SU-DHL-6 (cell line): ENCODE results near the gene AMBP.

Experiments used
- H2AFZ ChIP-seq: fragments of 200-600 bp; sonication (generic); 2 replicates; pipeline ENCODE4 v1.6.1; 2014; ENCODE audit warnings: low read depth, mild to moderate bottlenecking, moderate library complexity, mixed read lengths, antibody characterized with exemption, low read length; ENCODE audit not compliant: severe bottlenecking
- H3F3A ChIP-seq: fragments of 200-600 bp; shearing (Covaris generic); 2 replicates; pipeline ENCODE4 v1.6.0; 2016; ENCODE audit warnings: antibody characterized with exemption, mild to moderate bottlenecking; ENCODE audit not compliant: insufficient read depth
- H3K27ac ChIP-seq: fragments of 200-600 bp; sonication (generic); 2 replicates; pipeline ENCODE4 v1.5.1; 2016; ENCODE audit warnings: low read depth, mild to moderate bottlenecking, low read length, moderate library complexity, mixed read lengths
- H3K27me3 ChIP-seq: fragments of 200-600 bp; sonication (generic), shearing (Covaris generic); 2 replicates; pipeline ENCODE4 v1.6.0; 2014; ENCODE audit warnings: mild to moderate bottlenecking, low read length
- H3K36me3 ChIP-seq: fragments of 200-600 bp; sonication (generic); 2 replicates; pipeline ENCODE4 v1.6.1; 2014; ENCODE audit warnings: mild to moderate bottlenecking, low read length, mixed read lengths
- H3K4me2 ChIP-seq: fragments of 300-600, 200-600 bp; shearing (Covaris generic), sonication (generic); 2 replicates; pipeline ENCODE4 v1.6.0; 2014; ENCODE audit warnings: low read length, low read depth, mild to moderate bottlenecking; ENCODE audit not compliant: poor library complexity, severe bottlenecking
- H3K4me3 ChIP-seq: fragments of 200-600 bp; sonication (generic); 2 replicates; pipeline ENCODE4 v1.5.1; 2014; ENCODE audit warnings: antibody characterized with exemption, low read length, mild to moderate bottlenecking, mixed read lengths; ENCODE audit not compliant: insufficient read depth, poor library complexity, severe bottlenecking
- H3K79me2 ChIP-seq: fragments of 200-600 bp; sonication (generic); 2 replicates; pipeline ENCODE4 v1.6.1; 2014; ENCODE audit warnings: mild to moderate bottlenecking, low read length, moderate library complexity; ENCODE audit not compliant: insufficient read depth
- H3K9ac ChIP-seq: fragments of 200-600 bp; sonication (generic); 2 replicates; pipeline ENCODE4 v1.7.0; 2014; ENCODE audit warnings: mild to moderate bottlenecking, low read length
- H3K9me2 ChIP-seq: fragments of 200-600 bp; sonication (generic); replicated peaks from 2 replicates; pipeline ENCODE4 v1.6.1; 2014; ENCODE audit warnings: low read length; ENCODE audit not compliant: insufficient read depth
- H3K9me3 ChIP-seq: fragments of 200-600 bp; sonication (generic); 2 replicates; pipeline ENCODE4 v1.6.1; 2014; ENCODE audit warnings: low read length, mixed read lengths; ENCODE audit not compliant: insufficient read depth
- H4K20me1 ChIP-seq: fragments of 200-600 bp; sonication (generic); 2 replicates; pipeline ENCODE4 v1.6.1; 2014; ENCODE audit warnings: low read depth, mild to moderate bottlenecking, antibody characterized with exemption, low read length, moderate library complexity, mixed read lengths
- CTCF ChIP-seq: fragments of 200-600 bp; sonication (generic); IDR thresholded peaks from one replicate; pipeline ENCODE4 v1.5.1; 2017; ENCODE audit warnings: antibody characterized with exemption, mild to moderate bottlenecking, low read length, moderate library complexity; ENCODE audit not compliant: insufficient read depth, poor library complexity, severe bottlenecking
- EZH2phosphoT487 ChIP-seq: fragments of 200-600 bp; sonication (generic), shearing (Covaris generic); conservative IDR thresholded peaks from 2 replicates; pipeline ENCODE4 v1.6.1; 2018; ENCODE audit warnings: mild to moderate bottlenecking, antibody characterized with exemption, low read length, moderate library complexity, mixed read lengths

AMBP gene

GRCh38 chr9:114105236-114105635 is 27.1 kb upstream of the AMBP start:
- no peaks in the 10 kb centered on the region for H3K9me2 ChIP-seq
- no peak overlapping the region for H3K27ac ChIP-seq
- no peaks in the 10 kb centered on the region for H3K9me3 ChIP-seq
- H3K4me3 ChIP-seq: no peak overlapping the region
- no peak overlapping the region for H3K9ac ChIP-seq
- H3K27me3 ChIP-seq: no peaks in the 10 kb centered on the region
- H4K20me1 ChIP-seq: no peaks in the 10 kb centered on the region
- TF ChIP-seq CTCF (no peak), EZH2phosphoT487 (no peak)
- H3F3A ChIP-seq: no peaks in the 10 kb centered on the region
- no peak overlapping the region for H2AFZ ChIP-seq
- H3K4me2 ChIP-seq: no peak overlapping the region
- H3K79me2 ChIP-seq: no peaks in the 10 kb centered on the region
- H3K36me3 ChIP-seq: no peaks in the 10 kb centered on the region

- no peaks in the 10 kb centered on the region for H3F3A ChIP-seq
- H3K4me3 ChIP-seq: no peak overlapping the region
Measured at GRCh38 chr9:114102484-114102883, 24.4 kb upstream of the AMBP start.

GRCh38 chr9:114100536-114100935 is 22.4 kb upstream of the AMBP start:
- H3K27ac ChIP-seq: no peak overlapping the region
- no peak overlapping the region for H3K4me2 ChIP-seq
- H3F3A ChIP-seq: no peaks in the 10 kb centered on the region
- H3K36me3 ChIP-seq: no peaks in the 10 kb centered on the region
- H3K9me3 ChIP-seq: no peaks in the 10 kb centered on the region
- H3K9me2 ChIP-seq: no peaks in the 10 kb centered on the region
- no peak overlapping the region for H3K9ac ChIP-seq
- H3K27me3 ChIP-seq: no peaks in the 10 kb centered on the region
- H3K4me3 ChIP-seq: no peak overlapping the region
- H3K79me2 ChIP-seq: no peaks in the 10 kb centered on the region
- TF ChIP-seq CTCF (no peak), EZH2phosphoT487 (no peak)
- H2AFZ ChIP-seq: no peak overlapping the region
- no peaks in the 10 kb centered on the region for H4K20me1 ChIP-seq

More at GRCh38 chr9:114102484-114102883, 24.4 kb upstream of the AMBP start:
- no peaks in the 10 kb centered on the region for H3K9me2 ChIP-seq
- no peaks in the 10 kb centered on the region for H4K20me1 ChIP-seq
- H3K79me2 ChIP-seq: no peaks in the 10 kb centered on the region
- no peaks in the 10 kb centered on the region for H3K27me3 ChIP-seq
- no peak for TF ChIP-seq EZH2phosphoT487
- no peak for TF ChIP-seq CTCF
- H3K4me2 ChIP-seq: no peak overlapping the region
- H3K27ac ChIP-seq: no peak overlapping the region
- H2AFZ ChIP-seq: no peak overlapping the region
- no peaks in the 10 kb centered on the region for H3K9me3 ChIP-seq
- H3K36me3 ChIP-seq: no peaks in the 10 kb centered on the region
- no peak overlapping the region for H3K9ac ChIP-seq
